ENCODE results near the gene GCNT2.

DNA sequence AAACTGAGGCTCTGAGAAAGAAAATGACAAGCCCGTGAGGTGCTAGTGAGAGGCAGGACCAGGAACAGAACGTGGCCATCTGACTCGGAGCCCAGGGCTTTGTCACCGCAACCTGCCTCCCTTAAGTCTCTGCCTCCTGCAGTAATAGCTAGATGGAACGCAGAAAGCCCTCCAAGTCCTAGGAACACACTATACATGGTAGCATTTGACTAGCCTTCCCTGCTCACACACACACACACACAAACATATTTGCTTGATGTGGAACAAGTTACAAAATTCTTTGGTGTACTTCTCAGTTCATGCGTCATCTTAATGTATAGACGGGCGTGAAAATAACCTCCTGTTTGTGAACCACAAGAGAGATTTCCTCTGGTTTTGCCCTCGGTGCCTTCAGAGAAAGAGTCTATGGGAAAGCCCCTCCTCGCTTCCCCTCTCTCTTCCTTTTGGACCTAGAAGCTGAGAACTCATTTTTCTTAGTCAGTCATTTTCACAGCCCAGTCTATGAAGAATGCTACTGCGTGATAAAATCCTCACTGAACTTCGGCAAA, 134.4 kb downstream of the GCNT2 start:
- TF ChIP-seq, protein P1, sequence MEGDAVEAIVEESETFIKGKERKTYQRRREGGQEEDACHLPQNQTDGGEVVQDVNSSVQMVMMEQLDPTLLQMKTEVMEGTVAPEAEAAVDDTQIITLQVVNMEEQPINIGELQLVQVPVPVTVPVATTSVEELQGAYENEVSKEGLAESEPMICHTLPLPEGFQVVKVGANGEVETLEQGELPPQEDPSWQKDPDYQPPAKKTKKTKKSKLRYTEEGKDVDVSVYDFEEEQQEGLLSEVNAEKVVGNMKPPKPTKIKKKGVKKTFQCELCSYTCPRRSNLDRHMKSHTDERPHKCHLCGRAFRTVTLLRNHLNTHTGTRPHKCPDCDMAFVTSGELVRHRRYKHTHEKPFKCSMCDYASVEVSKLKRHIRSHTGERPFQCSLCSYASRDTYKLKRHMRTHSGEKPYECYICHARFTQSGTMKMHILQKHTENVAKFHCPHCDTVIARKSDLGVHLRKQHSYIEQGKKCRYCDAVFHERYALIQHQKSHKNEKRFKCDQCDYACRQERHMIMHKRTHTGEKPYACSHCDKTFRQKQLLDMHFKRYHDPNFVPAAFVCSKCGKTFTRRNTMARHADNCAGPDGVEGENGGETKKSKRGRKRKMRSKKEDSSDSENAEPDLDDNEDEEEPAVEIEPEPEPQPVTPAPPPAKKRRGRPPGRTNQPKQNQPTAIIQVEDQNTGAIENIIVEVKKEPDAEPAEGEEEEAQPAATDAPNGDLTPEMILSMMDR (IDR thresholded peaks at IDR 0.05; ENCODE audit: low read length): no peak
- TF ChIP-seq EZH2 (IDR thresholded peaks at IDR 0.05; ENCODE audit: borderline replicate concordance, low read length): no peak
